Neuronal stem cell (in vitro differentiated cells): ENCODE results near the gene RORC.
A peak's percentile ranks its signal among the peaks of the same experiment; 100 is the strongest.

ENCODE experiments used
- DNase-seq: peaks from one replicate; pipeline ENCODE4 v3.0.0-alpha.2; 2013; ENCODE audit warnings: low spot score
- H2AFZ ChIP-seq: one replicate; pipeline ENCODE4 v1.6.1; 2013; ENCODE audit warnings: mild to moderate bottlenecking, low read length, inconsistent platforms
- H2AK5ac ChIP-seq: 2 replicates; pipeline ENCODE4 v1.6.1; 2013; ENCODE audit warnings: low read depth, mild to moderate bottlenecking, inconsistent platforms, low read length, moderate library complexity, mixed read lengths
- H2BK120ac ChIP-seq: 2 replicates; pipeline ENCODE4 v1.6.1; 2013; ENCODE audit warnings: low read depth, mild to moderate bottlenecking, inconsistent platforms, low read length, moderate library complexity, mixed read lengths
- H2BK12ac ChIP-seq: one replicate; pipeline ENCODE4 v1.6.1; 2013; ENCODE audit warnings: low read length, inconsistent platforms
- H2BK15ac ChIP-seq: 2 replicates; pipeline ENCODE4 v1.6.1; 2013; ENCODE audit warnings: mild to moderate bottlenecking, low read length, inconsistent platforms, mixed read lengths
- H2BK5ac ChIP-seq: one replicate; pipeline ENCODE4 v1.6.1; 2013; ENCODE audit warnings: inconsistent platforms, mild to moderate bottlenecking, low read length, moderate library complexity
- H3K14ac ChIP-seq: one replicate; pipeline ENCODE4 v1.6.1; 2013; ENCODE audit warnings: low read length, inconsistent platforms
- H3K18ac ChIP-seq: 2 replicates; pipeline ENCODE4 v1.6.1; 2013; ENCODE audit warnings: low read length, inconsistent platforms
- H3K23ac ChIP-seq: 2 replicates; pipeline ENCODE4 v1.6.1; 2013; ENCODE audit warnings: low read depth, mild to moderate bottlenecking, mixed read lengths, low read length, inconsistent platforms; ENCODE audit not compliant: poor library complexity
- H3K27ac ChIP-seq: replicated peaks from 3 replicates; pipeline ENCODE4 v1.5.1; 2013; ENCODE audit warnings: low read length, inconsistent platforms
- H3K27me3 ChIP-seq, 3 experiments: 2 replicates each; pipeline ENCODE4 v1.6.1; 2013; ENCODE audit warnings: low read length in 3 of 3, mild to moderate bottlenecking in 2 of 3, inconsistent platforms in 1 of 3, low read depth in 1 of 3, mixed read lengths in 1 of 3, moderate library complexity in 1 of 3; ENCODE audit not compliant: control insufficient read depth in 3 of 3, insufficient read depth in 3 of 3
- H3K36me3 ChIP-seq, 2 donors: replicated peaks in 1 of 2; 2 replicates each; pipeline ENCODE4 v1.6.1; 2013; ENCODE audit warnings: low read length in 2 of 2; ENCODE audit not compliant: control insufficient read depth in 2 of 2, insufficient read depth in 2 of 2
- H3K4ac ChIP-seq: 2 replicates; pipeline ENCODE4 v1.6.1; 2013; ENCODE audit warnings: inconsistent platforms, mild to moderate bottlenecking, low read length, moderate library complexity
- H3K4me1 ChIP-seq, 2 donors: 1 replicate in 1 of 2; 2 replicates in 1 of 2; pipeline ENCODE4 v1.6.1; 2013; ENCODE audit warnings: low read length in 2 of 2, low read depth in 1 of 2; ENCODE audit not compliant: control insufficient read depth in 2 of 2, insufficient read depth in 1 of 2
- H3K4me2 ChIP-seq: one replicate; pipeline ENCODE4 v1.6.1; 2013; ENCODE audit warnings: mild to moderate bottlenecking, low read length, inconsistent platforms; ENCODE audit not compliant: insufficient read depth, poor library complexity, severe bottlenecking
- H3K4me3 ChIP-seq, 2 donors: 2 replicates each; pipeline ENCODE4 v1.5.1; 2013; ENCODE audit warnings: low read length in 2 of 2, mild to moderate bottlenecking in 2 of 2, inconsistent platforms in 1 of 2, moderate library complexity in 1 of 2
- H3K79me1 ChIP-seq: one replicate; pipeline ENCODE4 v1.6.1; 2013; ENCODE audit warnings: low read depth, mild to moderate bottlenecking, inconsistent platforms, low read length, moderate library complexity
- H3K9ac ChIP-seq: one replicate; pipeline ENCODE4 v1.6.1; 2013; ENCODE audit warnings: mild to moderate bottlenecking, low read depth, low read length, inconsistent platforms; ENCODE audit not compliant: poor library complexity
- H3K9me3 ChIP-seq, 2 donors: replicated peaks in 1 of 2; 2 replicates each; pipeline versions ENCODE3 to v1.6.1; 2013; ENCODE audit warnings: low read length in 2 of 2, mild to moderate bottlenecking in 2 of 2, inconsistent platforms in 1 of 2, low read depth in 1 of 2, mixed read lengths in 1 of 2, moderate library complexity in 1 of 2; ENCODE audit not compliant: control insufficient read depth in 2 of 2, insufficient read depth in 1 of 2
- H4K8ac ChIP-seq: one replicate; pipeline ENCODE4 v1.6.1; 2013; ENCODE audit warnings: low read depth, mild to moderate bottlenecking, inconsistent platforms, low read length, moderate library complexity
- H4K91ac ChIP-seq: one replicate; pipeline ENCODE4 v1.6.1; 2013; ENCODE audit warnings: low read length, low read depth, mild to moderate bottlenecking, inconsistent platforms; ENCODE audit not compliant: poor library complexity
- WGBS, 2 donors: extraction: QIAGEN DNeasy Blood & Tissue Kit; methylation state at CpG; one replicate each; pipeline ENCODE4 v1.1.7; 2013; ENCODE audit warnings: missing lambda C conversion rate in 2 of 2, mixed read lengths in 1 of 2; ENCODE audit not compliant: insufficient read length in 2 of 2, insufficient replicate concordance in 1 of 2; ENCODE audit errors: extremely low coverage in 2 of 2; 5-methylcytosine and 5-hydroxymethylcytosine counted together

Gene RORC

DNA sequence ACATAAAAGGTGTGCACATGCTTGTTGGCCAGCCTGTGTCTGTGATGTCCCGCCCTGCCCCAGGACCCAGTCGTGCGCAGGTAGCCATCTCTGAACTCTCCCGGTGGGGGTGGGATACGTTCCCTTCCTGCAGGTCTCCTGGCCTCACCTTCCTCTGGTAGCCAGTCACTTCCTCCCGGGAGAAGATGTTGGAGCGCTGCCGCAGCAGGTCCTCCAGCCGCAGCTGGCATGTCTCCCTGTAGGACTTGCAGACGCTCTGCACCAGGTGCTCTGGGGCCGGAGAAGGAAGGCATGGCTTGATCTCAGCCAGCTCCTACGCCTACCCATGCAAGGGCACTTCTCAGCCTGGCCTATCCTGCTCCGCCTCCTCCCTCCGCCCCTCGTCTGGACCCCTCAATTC is 17.2 kb downstream of the RORC start:
- H3K4ac ChIP-seq, result no peak overlapping the region
- no peaks in the 10 kb centered on the region for H3K79me1 ChIP-seq
- H2BK12ac ChIP-seq, result no peak overlapping the region
- no peaks in the 10 kb centered on the region for H3K36me3 ChIP-seq
- H3K14ac ChIP-seq, result peak overlapping the region; percentile 32
- H3K4me2 ChIP-seq, result no peak overlapping the region
- H3K27me3 ChIP-seq, result peaks cover 0 to 86% (median 0%) of the 10 kb centered on the region in 3 experiments
- H3K4me1 ChIP-seq, result peaks cover 0 to 4% of the 10 kb centered on the region in 2 donors
- H3K23ac ChIP-seq, result peak overlapping the region; percentile 1
- peak overlapping the region; percentile 14 for H2BK15ac ChIP-seq
- H3K9me3 ChIP-seq, result no peaks in the 10 kb centered on the region
- WGBS, 2 donors, result no CpG with 5 or more reads among the region's 15 CpGs
- H3K4me3 ChIP-seq, result no peak overlapping the region
- H2BK5ac ChIP-seq, result no peak overlapping the region
- no peak overlapping the region for H2BK120ac ChIP-seq
- no peak overlapping the region for H3K27ac ChIP-seq
- no peak overlapping the region for H3K9ac ChIP-seq
- no peak overlapping the region for H2AFZ ChIP-seq
- H4K8ac ChIP-seq, result no peak overlapping the region
- DNase-seq, result no peak
- no peak overlapping the region for H2AK5ac ChIP-seq
- peak overlapping the region; percentile 40 for H3K18ac ChIP-seq
- H4K91ac ChIP-seq, result no peak overlapping the region

DNA sequence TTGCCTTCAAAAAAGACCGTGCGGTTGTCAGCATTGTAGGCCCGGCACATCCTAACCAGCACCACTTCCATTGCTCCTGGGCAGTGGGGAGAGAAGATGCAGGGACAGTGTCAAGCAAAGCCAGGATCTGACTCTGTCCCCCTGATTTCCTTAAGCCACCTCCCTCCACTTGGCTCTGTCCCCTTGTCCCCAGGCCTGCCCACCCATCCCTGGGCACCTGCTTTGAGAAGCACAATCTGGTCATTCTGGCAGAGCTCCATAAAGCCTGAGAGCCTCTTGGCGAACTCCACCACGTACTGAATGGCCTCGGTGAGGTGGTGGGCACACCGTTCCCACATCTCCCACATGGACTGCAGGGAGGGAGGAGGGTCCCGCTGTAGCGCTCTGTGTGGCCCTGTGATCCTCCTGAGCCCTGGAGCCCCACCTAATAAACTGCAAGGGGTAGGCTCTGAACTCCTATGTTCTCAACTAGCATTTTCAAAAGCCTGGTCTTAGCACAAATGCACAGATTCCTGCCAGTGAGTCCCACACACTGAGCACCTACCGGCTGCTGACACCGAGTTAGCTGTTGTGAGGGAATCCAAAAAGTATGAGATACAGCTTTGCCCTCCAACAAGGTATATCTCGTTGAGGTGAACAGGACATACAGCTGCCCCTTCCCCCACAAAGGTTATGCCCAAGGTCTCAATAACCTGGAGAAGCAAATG is 18.2 kb downstream of the RORC start:
- no peaks in the 10 kb centered on the region for H3K9me3 ChIP-seq
- no peaks in the 10 kb centered on the region for H3K79me1 ChIP-seq
- H3K18ac ChIP-seq, result no peak overlapping the region
- peaks cover 0 to 81% (median 0%) of the 10 kb centered on the region in 3 experiments for H3K27me3 ChIP-seq
- no peak overlapping the region for H2AK5ac ChIP-seq
- no peak overlapping the region for H2BK12ac ChIP-seq
- no peak overlapping the region for H2BK120ac ChIP-seq
- H2AFZ ChIP-seq, result no peak overlapping the region
- no peak overlapping the region for H3K23ac ChIP-seq
- WGBS, 2 donors, result no CpG with 5 or more reads among the region's 12 CpGs
- no peak overlapping the region for H3K14ac ChIP-seq
- no peak overlapping the region for H3K9ac ChIP-seq
- H2BK15ac ChIP-seq, result no peak overlapping the region
- H3K4me3 ChIP-seq, result no peak overlapping the region
- H3K4me1 ChIP-seq, result peaks cover 0 to 4% of the 10 kb centered on the region in 2 donors
- no peak overlapping the region for H2BK5ac ChIP-seq
- no peak overlapping the region for H3K4ac ChIP-seq
- no peak for DNase-seq
- H3K4me2 ChIP-seq, result no peak overlapping the region
- H3K36me3 ChIP-seq, result no peaks in the 10 kb centered on the region
- no peak overlapping the region for H4K8ac ChIP-seq
- H4K91ac ChIP-seq, result no peak overlapping the region
- no peak overlapping the region for H3K27ac ChIP-seq

DNA sequence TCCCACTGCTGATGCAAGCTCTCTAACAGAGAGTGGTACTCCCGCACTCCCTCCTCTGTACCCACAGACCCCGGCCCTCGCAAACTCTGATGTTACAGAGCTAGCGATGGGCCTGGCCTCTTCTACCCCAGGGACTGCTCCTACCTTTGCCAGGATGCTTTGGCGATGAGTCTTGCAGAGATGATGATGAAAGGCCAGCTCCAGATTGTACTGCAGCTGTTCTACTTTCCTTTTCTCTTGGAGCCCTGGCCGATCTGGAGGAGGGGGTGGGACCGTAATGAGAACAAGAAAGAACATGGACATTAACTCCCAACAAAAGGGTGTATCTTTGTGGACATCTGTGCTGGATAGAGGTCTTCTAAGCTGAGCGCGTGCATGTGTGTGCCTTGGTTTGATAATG is 20.4 kb downstream of the RORC start:
- no peak overlapping the region for H3K23ac ChIP-seq
- no peaks in the 10 kb centered on the region for H3K36me3 ChIP-seq
- no peak overlapping the region for H3K4me3 ChIP-seq
- peak overlapping the region; percentile 49 for H4K8ac ChIP-seq
- no peak overlapping the region for H2AFZ ChIP-seq
- no peak overlapping the region for H2BK5ac ChIP-seq
- peak overlapping the region; percentile 33 for H2AK5ac ChIP-seq
- no peak overlapping the region for H2BK15ac ChIP-seq
- no peak overlapping the region for H3K18ac ChIP-seq
- H2BK120ac ChIP-seq, result no peak overlapping the region
- H3K4ac ChIP-seq, result no peak overlapping the region
- H3K4me2 ChIP-seq, result no peak overlapping the region
- no peak for DNase-seq
- peaks cover 0 to 81% (median 0%) of the 10 kb centered on the region in 3 experiments for H3K27me3 ChIP-seq
- H4K91ac ChIP-seq, result no peak overlapping the region
- peaks cover 1% of the 10 kb centered on the region for H3K79me1 ChIP-seq
- no peaks in the 10 kb centered on the region for H3K9me3 ChIP-seq
- H3K4me1 ChIP-seq, result peaks cover 0 to 4% of the 10 kb centered on the region in 2 donors
- no peak overlapping the region for H3K9ac ChIP-seq
- H2BK12ac ChIP-seq, result no peak overlapping the region
- H3K27ac ChIP-seq, result no peak overlapping the region
- WGBS, 2 donors, result no CpG with 5 or more reads among the region's 9 CpGs
- H3K14ac ChIP-seq, result peak overlapping the region; percentile 1

DNA sequence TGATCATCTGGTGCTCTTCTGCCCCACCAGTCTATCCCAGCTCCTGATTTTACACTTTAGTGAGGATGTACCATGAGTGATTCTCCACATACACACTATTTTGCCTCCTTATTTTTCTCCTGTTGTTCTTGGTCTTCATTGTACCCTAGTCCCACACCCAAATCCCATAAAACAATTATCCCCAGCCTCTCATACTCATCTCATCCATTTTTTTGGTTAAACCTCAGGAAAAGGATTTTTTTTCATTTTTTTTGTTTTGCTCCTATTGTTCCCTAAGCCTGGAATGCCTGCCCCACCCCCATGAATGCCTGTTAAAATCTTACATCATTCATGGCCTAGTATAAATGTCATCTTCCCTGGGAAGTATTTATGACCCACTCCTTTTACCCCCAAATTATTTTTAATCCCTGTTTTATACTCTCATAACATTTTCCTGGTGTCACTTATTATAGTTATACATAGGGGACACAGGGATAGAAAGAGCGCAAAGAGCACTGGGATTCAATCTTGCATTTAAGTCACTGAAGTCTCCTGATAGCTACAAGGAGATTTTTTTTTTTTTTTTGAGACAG is 21.5 kb downstream of the RORC start:
- Histone ChIP-seq H3K27me3 (peaks cover 0 to 82% (median 0%) of the 10 kb centered on the region in 3 experiments), H3K14ac (no peak overlapping the region), H4K91ac (no peak overlapping the region), H3K9me3 (no peaks in the 10 kb centered on the region), H2AFZ (no peak overlapping the region), H2BK12ac (no peak overlapping the region), H3K23ac (no peak overlapping the region), H3K4me1 (peaks cover 0 to 4% of the 10 kb centered on the region in 2 donors), H3K9ac (no peak overlapping the region), H3K27ac (no peak overlapping the region), H3K4me3 (no peak overlapping the region), H3K36me3 (no peaks in the 10 kb centered on the region), H2BK15ac (no peak overlapping the region), H2BK120ac (no peak overlapping the region), H3K4me2 (no peak overlapping the region), H2BK5ac (no peak overlapping the region), H3K18ac (no peak overlapping the region), H2AK5ac (no peak overlapping the region), H4K8ac (no peak overlapping the region), H3K4ac (no peak overlapping the region), H3K79me1 (peaks cover 1% of the 10 kb centered on the region)
- DNase-seq, result no peak
- no CpG with 5 or more reads among the region's 1 CpG for WGBS, 2 donors
